ENCODE measurements around the gene IPPK. TPM values are rescaled to one million over a fixed set of nuclear protein-coding genes. Genes with fewer than 3 reads are reported as not detected.

Gene IPPK
- total and polyA plus RNA-seq, 4 experiments from 2014 or later: 6.3 to 7.9 (median 7.3) TPM

DNA sequence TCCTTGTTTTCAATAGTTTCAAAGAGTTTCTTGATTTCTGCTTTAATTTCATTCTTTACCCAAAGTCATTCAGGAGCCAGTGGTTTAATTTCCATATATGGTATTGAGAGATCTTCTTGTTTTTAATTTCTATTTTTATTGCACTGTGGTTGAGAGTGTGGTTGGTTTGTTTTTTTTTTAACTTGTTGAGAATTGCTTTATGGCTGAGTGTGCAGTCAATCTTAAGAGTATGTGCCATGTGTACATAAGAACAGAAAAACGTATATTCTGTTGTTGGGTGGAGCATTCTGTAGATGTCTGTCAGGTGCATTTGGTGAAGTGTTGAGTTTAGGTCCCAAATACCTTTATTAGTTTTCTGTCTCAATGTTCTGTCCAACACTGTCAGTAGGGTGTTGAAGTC, 26.7 kb upstream of the IPPK start:
- H3K27ac Mint-ChIP-seq: no peak overlapping the region
- peaks cover 5 to 76% (median 60%) of the 10 kb centered on the region in 8 donors for H3K9me3 Mint-ChIP-seq
- POLR2A ChIA-PET (ENCODE audit: partially characterized antibody): no interaction called here

DNA sequence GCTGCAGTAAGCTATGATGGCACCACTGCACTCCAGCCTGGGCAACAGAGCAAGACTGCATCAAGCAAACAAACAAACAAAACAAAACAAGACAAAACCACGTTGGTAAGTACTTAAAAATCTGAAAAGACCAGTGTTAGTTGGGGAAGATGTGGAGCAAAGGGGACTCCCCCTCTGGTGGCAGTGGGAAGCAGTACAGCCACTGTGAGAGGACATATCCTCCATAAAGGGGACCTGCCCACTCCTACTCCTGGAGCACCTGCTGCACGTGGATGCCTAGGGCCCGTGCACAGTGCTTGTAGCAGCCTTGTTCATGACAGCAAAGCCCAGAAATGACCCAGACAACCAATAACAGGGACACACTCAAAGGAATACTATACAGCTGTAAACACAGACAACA, 17.0 kb upstream of the IPPK start:
- Histone ChIP-seq H3K27me3 (ENCODE audit: insufficient read depth, low read length) (no peaks in the 10 kb centered on the region), H3K36me3 (ENCODE audit: insufficient read depth, low read length) (no peaks in the 10 kb centered on the region), H3K4me3 (ENCODE audit: low read length in 2 of 2) (no peak overlapping the region), H3K9me3 (ENCODE audit: control insufficient read depth in 1 of 2, low read length in 2 of 2) (peaks cover 0 to 3% of the 10 kb centered on the region in 2 donors), H3K27ac (ENCODE audit: low read depth, low read length) (no peak overlapping the region), H3K4me1 (ENCODE audit: insufficient read depth, low read length) (no peaks in the 10 kb centered on the region)
- Mint-ChIP-seq H3K27ac (no peak overlapping the region), H3K4me3 (no peak overlapping the region), H3K9me3 (peaks cover 0 to 31% (median 18%) of the 10 kb centered on the region in 8 donors), H3K36me3 (peaks cover 0 to 8% of the 10 kb centered on the region in 2 donors), H3K27me3 (no peaks in the 10 kb centered on the region), H3K4me1 (peaks cover 0 to 2% (median 0%) of the 10 kb centered on the region in 4 donors)
- POLR2A ChIA-PET (ENCODE audit: partially characterized antibody): no interaction called here
- no peak for DNase-seq
- intact Hi-C loops (cut with micrococcal nuclease): no loop called here
- CTCF ChIA-PET (ENCODE audit: partially characterized antibody): interaction anchor here (0.7 kb wide), 1 partner anchor 16 kb away, joined by 3 read pairs; no protein-coding TSS in a partner anchor

More for the DNA sequence above, 26.7 kb upstream of the IPPK start:
- H3K27ac ChIP-seq (ENCODE audit: low read depth, low read length): no peak overlapping the region
- DNase-seq: no peak
- H3K36me3 Mint-ChIP-seq: peaks cover 8 to 9% of the 10 kb centered on the region in 2 donors
- H3K4me1 Mint-ChIP-seq: peaks cover 0 to 6% (median 0%) of the 10 kb centered on the region in 4 donors
- peaks cover 0 to under 1% of the 10 kb centered on the region in 2 donors for H3K9me3 ChIP-seq (ENCODE audit: control insufficient read depth in 1 of 2, low read length in 2 of 2)
- H3K4me3 Mint-ChIP-seq: no peak overlapping the region
- H3K4me1 ChIP-seq (ENCODE audit: insufficient read depth, low read length): no peaks in the 10 kb centered on the region
- H3K27me3 Mint-ChIP-seq: no peaks in the 10 kb centered on the region
- H3K4me3 ChIP-seq (ENCODE audit: low read length in 2 of 2): no peak overlapping the region
- H3K27me3 ChIP-seq (ENCODE audit: insufficient read depth, low read length): no peaks in the 10 kb centered on the region
- CTCF ChIA-PET (ENCODE audit: partially characterized antibody): no interaction called here
- no peaks in the 10 kb centered on the region for H3K36me3 ChIP-seq (ENCODE audit: insufficient read depth, low read length)
- intact Hi-C loops (cut with micrococcal nuclease): no loop called here

DNA sequence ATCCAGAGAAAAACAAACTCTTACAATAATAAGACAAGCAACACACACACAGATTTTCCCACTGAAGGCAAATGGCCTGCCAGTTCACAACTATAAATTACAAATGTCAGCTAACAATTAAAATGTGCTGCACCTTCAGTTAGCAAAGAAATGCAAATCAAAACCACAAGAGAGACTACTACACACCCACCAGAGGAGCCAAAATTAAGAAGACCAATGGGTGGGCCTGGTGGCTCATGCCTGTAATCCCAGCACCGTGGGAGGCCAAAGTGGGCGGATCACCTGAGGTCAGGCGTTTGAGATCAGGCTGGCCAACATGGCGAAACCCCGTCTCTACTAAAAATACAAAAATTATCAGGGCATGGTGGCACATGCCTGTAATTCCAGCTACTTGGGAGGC, 15.1 kb upstream of the IPPK start:
- Mint-ChIP-seq H3K4me3 (no peak overlapping the region), H3K27me3 (no peaks in the 10 kb centered on the region), H3K4me1 (peaks cover 0 to 1% (median 0%) of the 10 kb centered on the region in 4 donors), H3K36me3 (peaks cover 0 to under 1% of the 10 kb centered on the region in 2 donors), H3K9me3 (peaks cover 0 to 12% (median 5%) of the 10 kb centered on the region in 8 donors), H3K27ac (no peak overlapping the region)
- H3K4me3 ChIP-seq (ENCODE audit: low read length in 2 of 2): no peak overlapping the region
- ChIA-PET CTCF (ENCODE audit: partially characterized antibody) (no interaction called here), POLR2A (ENCODE audit: partially characterized antibody) (no interaction called here)
- intact Hi-C loops (cut with micrococcal nuclease): no loop called here
- H3K27ac ChIP-seq (ENCODE audit: low read depth, low read length): no peak overlapping the region
- H3K27me3 ChIP-seq (ENCODE audit: insufficient read depth, low read length): no peaks in the 10 kb centered on the region
- H3K36me3 ChIP-seq (ENCODE audit: insufficient read depth, low read length): no peaks in the 10 kb centered on the region
- H3K4me1 ChIP-seq (ENCODE audit: insufficient read depth, low read length): no peaks in the 10 kb centered on the region
- no peaks in the 10 kb centered on the region for H3K9me3 ChIP-seq (ENCODE audit: control insufficient read depth in 1 of 2, low read length in 2 of 2)
- no peak for DNase-seq

DNA sequence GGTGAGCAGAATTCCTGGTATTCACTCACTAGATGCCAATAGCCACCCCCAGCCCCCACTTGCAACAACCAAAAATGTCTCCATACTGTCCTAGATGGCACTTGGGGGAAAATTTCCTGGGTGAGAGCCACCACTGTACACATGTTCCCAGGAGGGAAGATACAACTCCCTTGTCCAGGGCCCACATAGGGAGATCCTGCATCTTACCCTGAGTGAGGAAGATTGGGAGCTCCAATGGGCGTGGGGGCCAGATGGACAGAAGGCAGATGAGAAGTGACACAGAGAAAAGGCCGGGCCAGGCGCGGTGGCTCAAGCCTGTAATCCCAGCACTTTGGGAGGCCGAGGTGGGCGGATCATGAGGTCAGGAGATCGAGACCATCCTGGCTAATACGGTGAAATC, 12.3 kb upstream of the IPPK start:
- H3K27ac ChIP-seq (ENCODE audit: low read depth, low read length): no peak overlapping the region
- H3K36me3 ChIP-seq (ENCODE audit: insufficient read depth, low read length): no peaks in the 10 kb centered on the region
- Mint-ChIP-seq H3K27ac (no peak overlapping the region), H3K4me3 (no peak overlapping the region), H3K4me1 (no peaks in the 10 kb centered on the region), H3K9me3 (peaks cover 0 to 3% (median 0%) of the 10 kb centered on the region in 8 donors), H3K36me3 (no peaks in the 10 kb centered on the region), H3K27me3 (no peaks in the 10 kb centered on the region)
- no peak for DNase-seq
- no peaks in the 10 kb centered on the region for H3K4me1 ChIP-seq (ENCODE audit: insufficient read depth, low read length)
- intact Hi-C loops (cut with micrococcal nuclease): no loop called here
- no peaks in the 10 kb centered on the region for H3K9me3 ChIP-seq (ENCODE audit: control insufficient read depth in 1 of 2, low read length in 2 of 2)
- no peaks in the 10 kb centered on the region for H3K27me3 ChIP-seq (ENCODE audit: insufficient read depth, low read length)
- H3K4me3 ChIP-seq (ENCODE audit: low read length in 2 of 2): no peak overlapping the region
- POLR2A ChIA-PET (ENCODE audit: partially characterized antibody): no interaction called here
- CTCF ChIA-PET (ENCODE audit: partially characterized antibody): no interaction called here

DNA sequence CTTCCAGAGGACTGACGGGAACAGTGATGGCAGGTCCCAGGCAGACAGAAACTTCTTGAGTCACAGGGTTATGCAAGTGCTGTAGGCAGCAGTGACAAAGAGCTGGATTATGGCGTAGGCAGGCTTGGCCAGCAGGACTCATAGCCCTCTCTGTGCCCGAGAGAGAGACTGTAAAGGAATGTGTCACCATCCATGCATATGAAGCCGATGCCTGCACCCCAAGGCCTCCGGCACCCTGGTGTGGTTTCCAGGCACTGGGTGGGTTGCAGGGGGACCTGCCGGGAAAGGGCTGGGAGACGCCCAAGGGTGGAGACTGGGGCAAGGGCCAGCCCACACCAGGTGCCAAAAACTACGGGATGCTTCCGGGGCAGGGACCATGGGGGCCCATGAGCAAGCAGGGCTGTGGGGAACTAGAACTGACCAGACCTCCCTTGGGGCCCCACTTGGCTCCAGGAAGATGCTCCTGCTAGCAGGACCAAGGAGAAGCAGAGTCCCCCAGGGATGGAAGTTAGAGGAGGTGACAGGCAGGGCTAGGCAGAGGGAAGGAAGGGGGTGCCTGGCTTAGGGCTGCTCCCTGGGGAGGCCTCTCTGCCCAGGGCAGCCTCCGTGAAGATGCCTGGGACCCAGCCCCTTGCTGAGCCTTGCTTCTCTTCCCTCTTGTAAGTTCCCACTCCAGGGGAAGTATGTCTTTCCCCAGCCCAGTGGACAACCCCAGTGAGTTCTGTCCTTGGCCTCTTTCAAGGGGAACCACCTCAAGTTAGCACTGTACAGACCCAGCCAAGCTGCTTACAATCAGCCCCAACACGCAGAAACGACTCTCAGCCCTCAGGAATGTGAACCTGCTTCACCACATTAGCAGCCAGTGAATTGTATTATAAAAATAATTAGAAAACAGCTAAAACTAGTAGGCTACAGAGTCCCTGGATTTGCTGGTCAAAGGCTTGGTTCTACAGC, 10.5 kb upstream of the IPPK start:
- ChIA-PET CTCF (ENCODE audit: partially characterized antibody) (no interaction called here), POLR2A (ENCODE audit: partially characterized antibody) (no interaction called here)
- Mint-ChIP-seq H3K9me3 (peaks cover 0 to 3% (median 0%) of the 10 kb centered on the region in 8 donors), H3K27ac (no peak overlapping the region), H3K27me3 (no peaks in the 10 kb centered on the region), H3K4me1 (no peaks in the 10 kb centered on the region), H3K4me3 (no peak overlapping the region), H3K36me3 (no peaks in the 10 kb centered on the region)
- H3K4me3 ChIP-seq (ENCODE audit: low read length in 2 of 2): no peak overlapping the region
- no peak overlapping the region for H3K27ac ChIP-seq (ENCODE audit: low read depth, low read length)
- intact Hi-C loops (cut with micrococcal nuclease): no loop called here
- DNase-seq: no peak
- H3K27me3 ChIP-seq (ENCODE audit: insufficient read depth, low read length): no peaks in the 10 kb centered on the region
- H3K9me3 ChIP-seq (ENCODE audit: control insufficient read depth in 1 of 2, low read length in 2 of 2): no peaks in the 10 kb centered on the region
- no peaks in the 10 kb centered on the region for H3K36me3 ChIP-seq (ENCODE audit: insufficient read depth, low read length)
- no peaks in the 10 kb centered on the region for H3K4me1 ChIP-seq (ENCODE audit: insufficient read depth, low read length)

DNA sequence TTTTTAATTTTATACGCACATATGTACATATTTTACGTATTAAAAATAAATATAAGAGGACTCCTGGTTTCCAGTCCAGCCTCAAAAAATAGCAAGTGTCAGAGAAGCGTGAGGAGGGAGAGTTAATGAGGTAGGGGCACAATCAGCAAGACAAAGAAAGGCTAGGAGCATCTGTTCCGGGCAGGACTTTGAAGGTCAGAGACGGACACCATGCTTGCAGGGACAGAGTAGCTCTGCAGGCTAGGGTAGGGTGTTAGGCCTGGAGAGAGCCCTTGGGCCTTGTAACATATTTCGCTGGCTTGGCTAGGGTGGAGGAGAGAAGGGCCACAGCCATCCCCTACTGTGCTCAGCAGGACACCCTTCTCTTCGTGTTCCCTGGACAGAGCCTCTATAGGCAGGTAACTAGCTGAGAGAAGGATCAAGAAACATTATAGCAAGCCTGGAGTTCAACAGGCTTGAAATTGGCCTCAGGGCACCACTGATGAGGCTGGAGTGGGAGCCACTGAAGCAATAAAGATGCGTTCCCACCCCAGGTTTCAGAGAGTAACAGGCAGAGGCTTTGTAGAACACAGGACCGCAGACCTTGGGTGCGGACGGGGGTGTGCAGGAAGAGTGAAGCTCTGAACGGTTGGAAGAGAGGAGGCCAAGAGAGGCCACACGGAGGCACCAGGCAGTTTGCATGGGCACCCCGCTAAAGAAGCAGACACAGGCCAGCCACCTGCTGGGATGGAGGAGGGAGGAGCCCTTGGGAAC, 9.7 kb upstream of the IPPK start:
- ChIA-PET CTCF (ENCODE audit: partially characterized antibody) (no interaction called here), POLR2A (ENCODE audit: partially characterized antibody) (no interaction called here)
- H3K36me3 Mint-ChIP-seq: no peaks in the 10 kb centered on the region
- no peak for DNase-seq
- intact Hi-C loops (cut with micrococcal nuclease): loop anchor here (10.0 kb wide), 1 partner anchor 1485 kb away; no protein-coding TSS in a partner anchor
- H3K4me3 Mint-ChIP-seq: no peak overlapping the region
- no peaks in the 10 kb centered on the region for H3K4me1 ChIP-seq (ENCODE audit: insufficient read depth, low read length)
- H3K9me3 ChIP-seq (ENCODE audit: control insufficient read depth in 1 of 2, low read length in 2 of 2): no peaks in the 10 kb centered on the region
- H3K36me3 ChIP-seq (ENCODE audit: insufficient read depth, low read length): no peaks in the 10 kb centered on the region
- H3K27me3 ChIP-seq (ENCODE audit: insufficient read depth, low read length): no peaks in the 10 kb centered on the region
- no peaks in the 10 kb centered on the region for H3K27me3 Mint-ChIP-seq
- H3K4me3 ChIP-seq (ENCODE audit: low read length in 2 of 2): no peak overlapping the region
- H3K9me3 Mint-ChIP-seq: peaks cover 0 to 3% (median 0%) of the 10 kb centered on the region in 8 donors
- H3K4me1 Mint-ChIP-seq: no peaks in the 10 kb centered on the region
- no peak overlapping the region for H3K27ac Mint-ChIP-seq
- no peak overlapping the region for H3K27ac ChIP-seq (ENCODE audit: low read depth, low read length)

DNA sequence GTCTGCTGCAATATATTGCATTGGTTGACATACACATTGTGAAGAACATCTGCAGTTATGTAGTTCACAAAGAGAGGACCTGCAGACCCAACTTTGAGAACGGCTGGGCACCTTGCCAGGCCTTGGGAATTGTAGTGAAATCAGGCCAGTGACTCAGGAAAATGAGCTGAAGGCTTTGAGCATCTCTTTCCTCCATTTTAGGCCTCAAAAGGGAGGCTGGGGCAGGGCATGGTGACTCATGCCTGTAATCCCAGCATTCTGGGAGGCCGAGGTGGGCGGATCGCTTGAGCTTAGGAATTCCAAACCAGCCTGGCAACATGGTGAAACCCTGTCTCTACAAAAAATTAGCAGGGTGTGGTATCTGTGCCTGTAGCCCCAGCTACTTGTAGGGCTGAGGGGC, 1.4 kb upstream of the IPPK start:
- Histone ChIP-seq H3K27me3 (ENCODE audit: insufficient read depth, low read length) (no peaks in the 10 kb centered on the region), H3K27ac (ENCODE audit: low read depth, low read length) (peak overlapping the region; percentile 97), H3K36me3 (ENCODE audit: insufficient read depth, low read length) (no peaks in the 10 kb centered on the region), H3K4me3 (ENCODE audit: low read length in 2 of 2) (peak overlapping the region in 1 of 2 donors; percentile 89), H3K4me1 (ENCODE audit: insufficient read depth, low read length) (peaks cover 21% of the 10 kb centered on the region), H3K9me3 (ENCODE audit: control insufficient read depth in 1 of 2, low read length in 2 of 2) (no peaks in the 10 kb centered on the region)
- DNase-seq: no peak
- Mint-ChIP-seq H3K27me3 (no peaks in the 10 kb centered on the region), H3K4me3 (peak overlapping the region; percentile 43 to 97 (median 95)), H3K9me3 (peaks cover 0 to 2% (median 0%) of the 10 kb centered on the region in 8 donors), H3K36me3 (peaks cover 6 to 12% of the 10 kb centered on the region in 2 donors), H3K27ac (peak overlapping the region in 3 of 7 donors; percentile 30 to 98 (median 48)), H3K4me1 (peaks cover 19 to 35% (median 28%) of the 10 kb centered on the region in 4 donors)
- intact Hi-C loops (cut with micrococcal nuclease): loop anchor here (5.0 to 10.0 kb wide), 2 partner anchors 896 to 1493 kb away; no protein-coding TSS in a partner anchor
- ChIA-PET CTCF (ENCODE audit: partially characterized antibody) (interaction anchor here (1.1 to 4.3 kb wide), 7 partner anchors 36 to 535 kb away, joined by 3 to 22 read pairs (median 5); partner anchors contain the start of genes BICD2, CENPP and NOL8), POLR2A (ENCODE audit: partially characterized antibody) (interaction anchor here (1.1 to 3.8 kb wide), 4 partner anchors 42 to 390 kb away, joined by 3 to 36 read pairs (median 24); partner anchors contain the start of genes BICD2, CENPP and NOL8)

Measured in CD4-positive, alpha-beta memory T cell (primary cell).